HepG2 (cell line): ENCODE results near the gene THADA. TPM values are rescaled to one million over a fixed set of nuclear protein-coding genes. Genes with fewer than 3 reads are reported as not detected.

Source experiments
- AGO2 ChIP-seq: fragments of 200-400 bp; formaldehyde crosslinking; optimal IDR thresholded peaks from 2 replicates; pipeline ENCODE3; 2017; ENCODE audit warnings: mild to moderate bottlenecking, low read depth, low read length, moderate library complexity
- AKAP8 ChIP-seq: sonication (generic); formaldehyde crosslinking; IDR thresholded peaks from 2 replicates; pipeline ENCODE4 v1.5.1; 2020; ENCODE audit warnings: mild to moderate bottlenecking, missing genetic modification reagents
- REL ChIP-seq: sonication (generic); formaldehyde crosslinking; conservative IDR thresholded peaks from 2 replicates; pipeline ENCODE4 v1.8.0; 2022; ENCODE audit warnings: mild to moderate bottlenecking, missing genetic modification reagents, moderate library complexity
- ZNF251 ChIP-seq: sonication (generic); formaldehyde crosslinking; IDR thresholded peaks from 2 replicates; pipeline ENCODE4 v1.9.0; 2021; ENCODE audit warnings: mild to moderate bottlenecking, missing genetic modification reagents
- ZNF296 ChIP-seq: sonication (generic); formaldehyde crosslinking; conservative IDR thresholded peaks from 2 replicates; pipeline ENCODE4 v1.5.0; 2020; ENCODE audit warnings: mild to moderate bottlenecking, missing genetic modification reagents
- ZNF331 ChIP-seq: sonication (generic); formaldehyde crosslinking; IDR thresholded peaks from 2 replicates; pipeline ENCODE4 v1.4.0; 2020; ENCODE audit warnings: missing genetic modification reagents
- ZNF333 ChIP-seq: sonication (generic); formaldehyde crosslinking; IDR thresholded peaks from 2 replicates; pipeline ENCODE4 v1.4.0; 2020; ENCODE audit warnings: mild to moderate bottlenecking, missing genetic modification reagents, borderline replicate concordance
- ZNF496 ChIP-seq: sonication (generic); formaldehyde crosslinking; IDR thresholded peaks from 2 replicates; pipeline ENCODE4 v1.8.1; 2023; ENCODE audit warnings: mild to moderate bottlenecking, moderate library complexity, missing genetic modification reagents; ENCODE audit not compliant: insufficient replicate concordance
- polyA plus RNA-seq, 8 experiments: library from polyadenylated mRNA; depleted of rRNA in 3 of 8; stranded (reverse) in 7 of 8; unstranded in 1 of 8; fragments of >200 nt; fragmentation: Illumina TruSeq in 4 of 8; extraction: Trizol in 4 of 8; gene quantifications; 2 replicates each; pipeline versions ENCODE4 v1.2.1 to v1.2.3, GENCODE V29; 2011 to 2016; ENCODE audit warnings: low read depth in 4 of 8, missing spikeins in 1 of 8, mixed read lengths in 1 of 8; ENCODE audit not compliant: insufficient read depth in 1 of 8
- total RNA-seq, 5 experiments: library from RNA; depleted of rRNA; stranded (reverse); fragments of >200 nt; fragmentation: Illumina TruSeq; extraction: Trizol; gene quantifications; 2 replicates each; pipeline ENCODE4 v1.2.3, GENCODE V29; 2016; ENCODE audit warnings: low read depth in 1 of 5
- TF ChIP-seq, protein P1 (sequence below): sonication (generic); formaldehyde crosslinking; IDR thresholded peaks from 2 replicates; pipeline ENCODE4 v1.5.1; 2020; ENCODE audit warnings: missing genetic modification reagents, mild to moderate bottlenecking, borderline replicate concordance
- TF ChIP-seq, protein P2 (sequence below): sonication (generic); formaldehyde crosslinking; IDR thresholded peaks from 2 replicates; pipeline ENCODE4 v1.5.1; 2020; ENCODE audit warnings: missing genetic modification reagents, mild to moderate bottlenecking, borderline replicate concordance
- TF ChIP-seq, protein P3 (sequence below): sonication (generic); formaldehyde crosslinking; IDR thresholded peaks from 2 replicates; pipeline ENCODE4 v1.4.0; 2020; ENCODE audit warnings: missing genetic modification reagents
- TF ChIP-seq, protein P4 (sequence below): sonication (generic); formaldehyde crosslinking; IDR thresholded peaks from 2 replicates; pipeline ENCODE4 v1.8.1; 2022; ENCODE audit warnings: low read depth, mild to moderate bottlenecking, missing genetic modification reagents
- TF ChIP-seq, protein P5 (sequence below): sonication (generic); formaldehyde crosslinking; IDR thresholded peaks from 2 replicates; pipeline ENCODE4 v1.8.1; 2023; ENCODE audit warnings: mild to moderate bottlenecking, missing genetic modification reagents

The THADA gene
- total and polyA plus RNA-seq, 2 of the 13 experiments (the other 11 are each of a cell fraction or from before 2014, with no cell fraction given) = 12.7 to 21.7 TPM

DNA sequence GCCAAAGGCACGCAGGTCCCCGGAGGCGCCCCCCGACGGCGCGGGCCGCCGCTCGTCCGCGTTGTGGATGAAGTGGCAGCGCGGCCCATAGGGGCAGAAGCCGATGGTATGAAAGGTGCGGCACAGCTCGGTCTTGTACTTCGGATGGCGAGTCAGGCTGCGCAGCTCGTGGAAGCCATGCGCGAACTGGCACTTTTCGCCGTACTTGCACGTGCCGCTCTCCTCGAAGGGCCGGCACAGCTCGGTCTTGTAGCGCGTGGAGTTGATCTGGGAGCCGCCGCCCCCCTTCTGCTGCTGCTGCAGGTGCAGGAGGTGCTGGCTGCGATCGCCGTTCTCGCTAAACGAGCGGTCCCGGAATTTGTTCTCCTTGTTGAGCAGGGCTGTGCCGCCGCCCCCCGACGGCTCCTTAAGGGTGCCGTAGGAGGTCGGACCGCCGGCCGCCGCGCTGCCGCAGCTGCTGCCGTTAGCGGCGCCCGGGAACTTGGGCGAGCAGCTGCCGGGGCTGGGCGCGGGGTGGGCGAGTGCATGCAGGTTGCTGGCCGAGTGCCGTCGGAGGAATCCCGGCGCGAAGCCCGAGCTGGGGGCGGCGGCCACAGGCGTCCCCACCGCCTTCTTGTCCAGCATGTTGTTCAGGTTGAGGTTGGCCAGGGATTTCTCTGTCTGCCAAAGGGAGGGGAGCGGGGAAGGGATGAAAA lies 370.6 kb downstream of the THADA start (continued):
- TF ChIP-seq, protein P1, sequence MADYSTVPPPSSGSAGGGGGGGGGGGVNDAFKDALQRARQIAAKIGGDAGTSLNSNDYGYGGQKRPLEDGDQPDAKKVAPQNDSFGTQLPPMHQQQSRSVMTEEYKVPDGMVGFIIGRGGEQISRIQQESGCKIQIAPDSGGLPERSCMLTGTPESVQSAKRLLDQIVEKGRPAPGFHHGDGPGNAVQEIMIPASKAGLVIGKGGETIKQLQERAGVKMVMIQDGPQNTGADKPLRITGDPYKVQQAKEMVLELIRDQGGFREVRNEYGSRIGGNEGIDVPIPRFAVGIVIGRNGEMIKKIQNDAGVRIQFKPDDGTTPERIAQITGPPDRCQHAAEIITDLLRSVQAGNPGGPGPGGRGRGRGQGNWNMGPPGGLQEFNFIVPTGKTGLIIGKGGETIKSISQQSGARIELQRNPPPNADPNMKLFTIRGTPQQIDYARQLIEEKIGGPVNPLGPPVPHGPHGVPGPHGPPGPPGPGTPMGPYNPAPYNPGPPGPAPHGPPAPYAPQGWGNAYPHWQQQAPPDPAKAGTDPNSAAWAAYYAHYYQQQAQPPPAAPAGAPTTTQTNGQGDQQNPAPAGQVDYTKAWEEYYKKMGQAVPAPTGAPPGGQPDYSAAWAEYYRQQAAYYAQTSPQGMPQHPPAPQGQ (CRISPR knock-in tag) = no peak
- TF ChIP-seq ZNF296 (CRISPR knock-in tag) (peak; percentile 72; the same call in 1 of the 2 replicates), ZNF333 (CRISPR knock-in tag) (no peak), ZNF251 (CRISPR knock-in tag) (0 out of 2 replicates have a peak, but pooled peaks have one; percentile 60), ZNF496 (CRISPR knock-in tag) (no peak), ZNF331 (CRISPR knock-in tag) (peak; percentile 26), REL (CRISPR knock-in tag) (peak; percentile 50; the same call in 1 of the 2 replicates), AKAP8 (CRISPR knock-in tag) (no peak), AGO2 (peak; percentile 92)
- TF ChIP-seq, protein P2, sequence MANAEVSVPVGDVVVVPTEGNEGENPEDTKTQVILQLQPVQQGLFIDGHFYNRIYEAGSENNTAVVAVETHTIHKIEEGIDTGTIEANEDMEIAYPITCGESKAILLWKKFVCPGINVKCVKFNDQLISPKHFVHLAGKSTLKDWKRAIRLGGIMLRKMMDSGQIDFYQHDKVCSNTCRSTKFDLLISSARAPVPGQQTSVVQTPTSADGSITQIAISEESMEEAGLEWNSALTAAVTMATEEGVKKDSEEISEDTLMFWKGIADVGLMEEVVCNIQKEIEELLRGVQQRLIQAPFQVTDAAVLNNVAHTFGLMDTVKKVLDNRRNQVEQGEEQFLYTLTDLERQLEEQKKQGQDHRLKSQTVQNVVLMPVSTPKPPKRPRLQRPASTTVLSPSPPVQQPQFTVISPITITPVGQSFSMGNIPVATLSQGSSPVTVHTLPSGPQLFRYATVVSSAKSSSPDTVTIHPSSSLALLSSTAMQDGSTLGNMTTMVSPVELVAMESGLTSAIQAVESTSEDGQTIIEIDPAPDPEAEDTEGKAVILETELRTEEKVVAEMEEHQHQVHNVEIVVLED = peak; percentile 36; the same call in 1 of the 2 replicates
- TF ChIP-seq, protein P3, sequence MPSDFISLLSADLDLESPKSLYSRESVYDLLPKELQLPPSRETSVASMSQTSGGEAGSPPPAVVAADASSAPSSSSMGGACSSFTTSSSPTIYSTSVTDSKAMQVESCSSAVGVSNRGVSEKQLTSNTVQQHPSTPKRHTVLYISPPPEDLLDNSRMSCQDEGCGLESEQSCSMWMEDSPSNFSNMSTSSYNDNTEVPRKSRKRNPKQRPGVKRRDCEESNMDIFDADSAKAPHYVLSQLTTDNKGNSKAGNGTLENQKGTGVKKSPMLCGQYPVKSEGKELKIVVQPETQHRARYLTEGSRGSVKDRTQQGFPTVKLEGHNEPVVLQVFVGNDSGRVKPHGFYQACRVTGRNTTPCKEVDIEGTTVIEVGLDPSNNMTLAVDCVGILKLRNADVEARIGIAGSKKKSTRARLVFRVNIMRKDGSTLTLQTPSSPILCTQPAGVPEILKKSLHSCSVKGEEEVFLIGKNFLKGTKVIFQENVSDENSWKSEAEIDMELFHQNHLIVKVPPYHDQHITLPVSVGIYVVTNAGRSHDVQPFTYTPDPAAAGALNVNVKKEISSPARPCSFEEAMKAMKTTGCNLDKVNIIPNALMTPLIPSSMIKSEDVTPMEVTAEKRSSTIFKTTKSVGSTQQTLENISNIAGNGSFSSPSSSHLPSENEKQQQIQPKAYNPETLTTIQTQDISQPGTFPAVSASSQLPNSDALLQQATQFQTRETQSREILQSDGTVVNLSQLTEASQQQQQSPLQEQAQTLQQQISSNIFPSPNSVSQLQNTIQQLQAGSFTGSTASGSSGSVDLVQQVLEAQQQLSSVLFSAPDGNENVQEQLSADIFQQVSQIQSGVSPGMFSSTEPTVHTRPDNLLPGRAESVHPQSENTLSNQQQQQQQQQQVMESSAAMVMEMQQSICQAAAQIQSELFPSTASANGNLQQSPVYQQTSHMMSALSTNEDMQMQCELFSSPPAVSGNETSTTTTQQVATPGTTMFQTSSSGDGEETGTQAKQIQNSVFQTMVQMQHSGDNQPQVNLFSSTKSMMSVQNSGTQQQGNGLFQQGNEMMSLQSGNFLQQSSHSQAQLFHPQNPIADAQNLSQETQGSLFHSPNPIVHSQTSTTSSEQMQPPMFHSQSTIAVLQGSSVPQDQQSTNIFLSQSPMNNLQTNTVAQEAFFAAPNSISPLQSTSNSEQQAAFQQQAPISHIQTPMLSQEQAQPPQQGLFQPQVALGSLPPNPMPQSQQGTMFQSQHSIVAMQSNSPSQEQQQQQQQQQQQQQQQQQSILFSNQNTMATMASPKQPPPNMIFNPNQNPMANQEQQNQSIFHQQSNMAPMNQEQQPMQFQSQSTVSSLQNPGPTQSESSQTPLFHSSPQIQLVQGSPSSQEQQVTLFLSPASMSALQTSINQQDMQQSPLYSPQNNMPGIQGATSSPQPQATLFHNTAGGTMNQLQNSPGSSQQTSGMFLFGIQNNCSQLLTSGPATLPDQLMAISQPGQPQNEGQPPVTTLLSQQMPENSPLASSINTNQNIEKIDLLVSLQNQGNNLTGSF (CRISPR knock-in tag) = peak; percentile 18; the same call in 1 of the 2 replicates
- TF ChIP-seq, protein P4, sequence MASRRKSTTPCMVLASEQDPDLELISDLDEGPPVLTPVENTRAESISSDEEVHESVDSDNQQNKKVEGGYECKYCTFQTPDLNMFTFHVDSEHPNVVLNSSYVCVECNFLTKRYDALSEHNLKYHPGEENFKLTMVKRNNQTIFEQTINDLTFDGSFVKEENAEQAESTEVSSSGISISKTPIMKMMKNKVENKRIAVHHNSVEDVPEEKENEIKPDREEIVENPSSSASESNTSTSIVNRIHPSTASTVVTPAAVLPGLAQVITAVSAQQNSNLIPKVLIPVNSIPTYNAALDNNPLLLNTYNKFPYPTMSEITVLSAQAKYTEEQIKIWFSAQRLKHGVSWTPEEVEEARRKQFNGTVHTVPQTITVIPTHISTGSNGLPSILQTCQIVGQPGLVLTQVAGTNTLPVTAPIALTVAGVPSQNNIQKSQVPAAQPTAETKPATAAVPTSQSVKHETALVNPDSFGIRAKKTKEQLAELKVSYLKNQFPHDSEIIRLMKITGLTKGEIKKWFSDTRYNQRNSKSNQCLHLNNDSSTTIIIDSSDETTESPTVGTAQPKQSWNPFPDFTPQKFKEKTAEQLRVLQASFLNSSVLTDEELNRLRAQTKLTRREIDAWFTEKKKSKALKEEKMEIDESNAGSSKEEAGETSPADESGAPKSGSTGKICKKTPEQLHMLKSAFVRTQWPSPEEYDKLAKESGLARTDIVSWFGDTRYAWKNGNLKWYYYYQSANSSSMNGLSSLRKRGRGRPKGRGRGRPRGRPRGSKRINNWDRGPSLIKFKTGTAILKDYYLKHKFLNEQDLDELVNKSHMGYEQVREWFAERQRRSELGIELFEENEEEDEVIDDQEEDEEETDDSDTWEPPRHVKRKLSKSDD (CRISPR knock-in tag) = no peak
- TF ChIP-seq, protein P5, sequence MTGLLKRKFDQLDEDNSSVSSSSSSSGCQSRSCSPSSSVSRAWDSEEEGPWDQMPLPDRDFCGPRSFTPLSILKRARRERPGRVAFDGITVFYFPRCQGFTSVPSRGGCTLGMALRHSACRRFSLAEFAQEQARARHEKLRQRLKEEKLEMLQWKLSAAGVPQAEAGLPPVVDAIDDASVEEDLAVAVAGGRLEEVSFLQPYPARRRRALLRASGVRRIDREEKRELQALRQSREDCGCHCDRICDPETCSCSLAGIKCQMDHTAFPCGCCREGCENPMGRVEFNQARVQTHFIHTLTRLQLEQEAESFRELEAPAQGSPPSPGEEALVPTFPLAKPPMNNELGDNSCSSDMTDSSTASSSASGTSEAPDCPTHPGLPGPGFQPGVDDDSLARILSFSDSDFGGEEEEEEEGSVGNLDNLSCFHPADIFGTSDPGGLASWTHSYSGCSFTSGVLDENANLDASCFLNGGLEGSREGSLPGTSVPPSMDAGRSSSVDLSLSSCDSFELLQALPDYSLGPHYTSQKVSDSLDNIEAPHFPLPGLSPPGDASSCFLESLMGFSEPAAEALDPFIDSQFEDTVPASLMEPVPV (CRISPR knock-in tag) = peak; percentile 99
